Left ventricle myocardium inferior (tissue), 1 donor: ENCODE data around the gene ERRFI1. TPM values are rescaled to one million over a fixed set of nuclear protein-coding genes. Genes with fewer than 3 reads are reported as not detected.
"Not testable (repeated sequence)": the region's sequence is repeated elsewhere in the genome, so short reads cannot be mapped to it uniquely, and the experiment has no call there.

ENCODE experiments used
- DNase-seq: peaks from one replicate; pipeline ENCODE4 v3.0.0-alpha.2; 2020
- H3K27ac ChIP-seq: fragments of 200-600 bp; replicated peaks from 2 replicates; pipeline ENCODE4 v1.8.0; 2021
- H3K27me3 ChIP-seq: fragments of 200-600 bp; 2 replicates; pipeline ENCODE4 v1.8.0; 2021; ENCODE audit warnings: low read depth
- H3K36me3 ChIP-seq: fragments of 200-600 bp; 2 replicates; pipeline ENCODE4 v1.8.0; 2021
- H3K4me1 ChIP-seq: fragments of 200-600 bp; 2 replicates; pipeline ENCODE4 v1.8.0; 2021
- H3K4me3 ChIP-seq: fragments of 200-600 bp; 2 replicates; pipeline ENCODE4 v1.8.0; 2021; ENCODE audit warnings: mild to moderate bottlenecking, moderate library complexity
- H3K9me3 ChIP-seq: fragments of 200-600 bp; replicated peaks from 2 replicates; pipeline ENCODE4 v1.8.0; 2021
- CTCF ChIP-seq: fragments of 200-600 bp; IDR thresholded peaks from 2 replicates; pipeline ENCODE4 v1.8.0; 2021; ENCODE audit warnings: antibody characterized with exemption, mild to moderate bottlenecking, borderline replicate concordance
- intact Hi-C: fragments of 100-400 bp; cut with micrococcal nuclease; formaldehyde crosslinking; loops from one replicate; pipeline ENCODE4 v1.11.0; 2022
- total RNA-seq: library from RNA; stranded (reverse); fragmentation: NEBNext Ultra II Directional; extraction: Animal tissue kit (Norgen Biotek cat#: 25700); gene quantifications from one replicate; pipeline ENCODE4 v1.2.1, GENCODE V29; 2021
- donor health status: DM: no; HTN: yes; CAD: no; lungs with severe emphysema.

The ERRFI1 gene
- total RNA-seq, 1 donor from 2014 or later = 10.8 TPM

DNA sequence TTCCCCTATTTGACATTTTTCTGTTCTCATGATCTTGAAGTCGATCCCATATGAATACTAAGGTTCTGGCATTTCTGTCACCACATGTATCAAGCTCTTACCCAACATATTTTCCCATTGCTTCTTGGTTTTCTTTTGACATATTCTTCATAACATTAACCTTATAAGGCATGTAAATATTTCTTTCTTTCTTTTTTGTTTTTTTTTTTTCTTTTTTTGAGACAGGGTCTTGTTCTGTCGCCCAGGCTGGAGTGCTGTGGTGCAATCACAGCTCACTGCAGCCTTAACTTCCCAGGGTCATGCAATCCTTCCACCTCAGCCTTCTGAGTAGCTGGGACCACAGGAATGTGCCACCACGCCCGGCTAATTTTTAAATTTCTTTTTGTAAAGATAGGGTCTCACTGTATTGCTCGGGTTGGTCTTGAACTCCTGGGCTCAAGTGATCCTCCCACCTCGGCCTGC, 33.1 kb upstream of the ERRFI1 start:
- DNase-seq = no peak
- H3K4me3 ChIP-seq = no peak overlapping the region
- H3K36me3 ChIP-seq = no peaks in the 10 kb centered on the region
- intact Hi-C loops = no loop called here
- no peak overlapping the region for H3K27ac ChIP-seq
- no peaks in the 10 kb centered on the region for H3K4me1 ChIP-seq
- TF ChIP-seq CTCF = no peak
- H3K27me3 ChIP-seq = no peaks in the 10 kb centered on the region
- H3K9me3 ChIP-seq = no peaks in the 10 kb centered on the region

- H3K9me3 ChIP-seq, H3K36me3 ChIP-seq, H3K4me3 ChIP-seq, H3K27ac ChIP-seq, DNase-seq, intact Hi-C loops, H3K4me1 ChIP-seq, H3K27me3 ChIP-seq: not testable (repeated sequence)
Observed at GRCh38 chr1:8057779-8058178, 31.7 kb upstream of the ERRFI1 start.

DNA sequence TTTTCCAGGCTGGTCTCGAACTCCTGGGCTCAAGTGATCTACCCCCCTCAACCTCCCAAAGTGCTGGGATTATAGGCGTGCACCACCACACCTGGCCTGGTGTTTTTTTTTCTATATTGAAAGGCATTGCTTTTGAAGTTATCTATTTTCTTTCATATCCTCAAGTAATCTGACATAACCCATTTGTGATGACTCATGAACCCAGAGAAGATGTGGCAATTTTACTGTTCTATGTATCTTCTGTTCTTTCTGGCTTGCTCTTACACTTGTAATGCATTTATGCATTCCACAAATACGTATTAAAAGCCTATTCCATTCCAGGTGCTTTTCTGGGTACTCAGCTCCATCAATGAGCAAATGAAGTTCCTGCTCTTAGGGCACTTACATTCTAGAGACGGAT, 29.9 kb upstream of the ERRFI1 start:
- H3K4me1 ChIP-seq = no peaks in the 10 kb centered on the region
- no peaks in the 10 kb centered on the region for H3K9me3 ChIP-seq
- H3K27me3 ChIP-seq = no peaks in the 10 kb centered on the region
- no peaks in the 10 kb centered on the region for H3K36me3 ChIP-seq
- DNase-seq = no peak
- intact Hi-C loops = no loop called here
- TF ChIP-seq CTCF = no peak
- H3K27ac ChIP-seq = no peak overlapping the region
- H3K4me3 ChIP-seq = no peak overlapping the region

DNA sequence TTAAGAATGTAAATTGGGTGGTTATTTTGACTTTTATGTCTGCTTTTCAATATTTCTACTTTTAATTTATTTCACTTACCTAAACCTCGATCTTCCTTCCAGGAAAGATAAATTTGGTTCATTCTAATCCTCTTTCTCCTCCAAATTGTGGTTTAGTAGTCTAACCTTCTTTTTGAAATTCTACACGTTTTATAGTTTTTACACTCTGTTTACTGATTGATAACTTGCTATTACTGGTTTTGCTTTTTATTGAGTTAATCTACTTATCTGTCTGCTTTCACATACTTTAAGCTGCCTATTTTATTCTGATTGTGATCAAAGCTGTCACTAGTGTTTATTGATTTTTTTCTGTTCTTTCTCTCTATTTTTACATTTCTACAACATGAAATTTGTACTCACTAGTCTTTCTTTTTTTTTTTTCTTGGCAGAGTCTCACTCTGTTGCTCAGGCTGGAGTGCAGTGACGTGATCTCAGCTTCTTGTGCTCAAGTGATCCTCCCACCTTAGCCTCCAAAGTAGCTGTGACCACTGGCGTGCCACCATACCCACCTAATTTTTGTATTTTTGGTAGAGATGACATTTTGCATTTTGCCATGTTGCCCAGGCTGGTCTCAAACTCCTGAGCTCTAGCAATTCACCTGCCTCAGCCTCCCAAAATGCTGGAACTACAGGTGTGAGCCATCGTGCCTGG, 27.9 kb upstream of the ERRFI1 start:
- no peaks in the 10 kb centered on the region for H3K9me3 ChIP-seq
- intact Hi-C loops = no loop called here
- no peak for TF ChIP-seq CTCF
- H3K36me3 ChIP-seq = no peaks in the 10 kb centered on the region
- H3K4me3 ChIP-seq = no peak overlapping the region
- no peak for DNase-seq
- H3K4me1 ChIP-seq = no peaks in the 10 kb centered on the region
- no peaks in the 10 kb centered on the region for H3K27me3 ChIP-seq
- no peak overlapping the region for H3K27ac ChIP-seq

DNA sequence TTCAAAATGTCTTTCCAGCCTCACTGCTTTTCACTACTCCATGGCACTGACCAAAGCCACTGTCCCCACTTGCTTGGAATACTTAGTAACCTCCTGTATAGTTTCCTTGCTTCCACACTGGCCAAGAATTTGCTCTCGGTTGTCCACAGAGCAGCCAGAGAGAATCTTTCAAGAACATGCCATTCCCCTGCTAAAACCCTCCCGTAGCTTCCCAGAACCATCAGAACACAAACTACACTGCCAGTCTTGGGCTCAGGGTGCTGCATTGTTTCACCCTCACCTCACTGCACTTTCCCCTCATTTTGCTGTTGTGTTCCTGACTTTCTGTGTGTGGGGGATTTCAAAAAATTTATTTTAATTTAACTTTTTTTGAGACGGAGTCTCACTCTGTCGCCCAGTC, 25.5 kb upstream of the ERRFI1 start:
- Histone ChIP-seq H3K27ac (no peak overlapping the region), H3K27me3 (no peaks in the 10 kb centered on the region), H3K9me3 (no peaks in the 10 kb centered on the region), H3K36me3 (no peaks in the 10 kb centered on the region), H3K4me3 (no peak overlapping the region), H3K4me1 (peaks cover 14% of the 10 kb centered on the region)
- no peak for TF ChIP-seq CTCF
- intact Hi-C loops = no loop called here
- no peak for DNase-seq

DNA sequence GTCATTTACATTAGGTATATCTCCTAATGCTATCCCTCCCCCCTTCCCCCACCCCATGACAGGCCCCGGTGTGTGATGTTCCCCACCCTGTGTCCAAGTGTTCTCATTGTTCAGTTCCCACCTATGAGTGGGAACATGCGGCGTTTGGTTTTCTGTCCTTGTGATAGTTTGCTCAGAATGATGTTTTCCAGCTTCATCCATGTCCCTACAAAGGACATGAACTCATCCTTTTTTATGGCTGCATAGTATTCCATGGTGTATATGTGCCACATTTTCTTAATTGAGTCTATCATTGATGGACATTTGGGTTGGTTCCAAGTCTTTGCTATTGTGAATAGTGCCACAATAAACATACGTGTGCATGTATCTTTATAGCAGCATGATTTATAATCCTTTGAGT, 23.1 kb upstream of the ERRFI1 start:
- intact Hi-C loops, H3K27ac ChIP-seq, H3K9me3 ChIP-seq, H3K27me3 ChIP-seq, H3K36me3 ChIP-seq, H3K4me3 ChIP-seq, DNase-seq: not testable (repeated sequence)
- peaks cover 14% of the 10 kb centered on the region for H3K4me1 ChIP-seq
